IMR-90 (cell line): ENCODE data around the gene CACNA2D1.

Experiments used
- BHLHE40 ChIP-seq: fragments of 150-350 bp; IDR thresholded peaks from 2 replicates; pipeline ENCODE4 v1.6.1; 2016; ENCODE audit warnings: mild to moderate bottlenecking, low read depth, low read length
- CEBPB ChIP-seq: IDR thresholded peaks from 2 replicates; pipeline ENCODE4 v1.6.1; 2012; ENCODE audit warnings: low read depth, low read length, improper control_type of control experiment
- CHD1 ChIP-seq: IDR thresholded peaks from 2 replicates; pipeline ENCODE4 v1.6.1; 2012; ENCODE audit warnings: low read depth, low read length, improper control_type of control experiment
- FOS ChIP-seq: fragments of 150-350 bp; IDR thresholded peaks from 2 replicates; pipeline ENCODE4 v1.6.1; 2016; ENCODE audit warnings: low read depth, low read length
- MAZ ChIP-seq: IDR thresholded peaks from 2 replicates; pipeline ENCODE4 v1.6.1; 2012; ENCODE audit warnings: low read depth, mild to moderate bottlenecking, low read length, improper control_type of control experiment, moderate library complexity, borderline replicate concordance
- POLR2A ChIP-seq: IDR thresholded peaks from 2 replicates; pipeline ENCODE4 v1.6.1; 2012; ENCODE audit warnings: mild to moderate bottlenecking, low read depth, low read length
- RAD21 ChIP-seq: IDR thresholded peaks from 2 replicates; pipeline ENCODE4 v1.6.1; 2012; ENCODE audit warnings: low read length, improper control_type of control experiment
- RCOR1 ChIP-seq: IDR thresholded peaks from 2 replicates; pipeline ENCODE4 v1.6.1; 2012; ENCODE audit warnings: mild to moderate bottlenecking, low read length, improper control_type of control experiment; ENCODE audit not compliant: insufficient replicate concordance
- RFX5 ChIP-seq: IDR thresholded peaks from 2 replicates; pipeline ENCODE4 v1.8.0; 2012; ENCODE audit warnings: low read depth, mild to moderate bottlenecking, low read length, moderate library complexity
- TF ChIP-seq, protein P1 (sequence below): conservative IDR thresholded peaks from 2 replicates; pipeline ENCODE4 v1.5.1; 2012; ENCODE audit warnings: mild to moderate bottlenecking, low read depth, low read length, improper control_type of control experiment
- TF ChIP-seq, protein P2 (sequence below): fragments of 150-350 bp; IDR thresholded peaks from 2 replicates; pipeline ENCODE4 v1.6.1; 2017; ENCODE audit warnings: mild to moderate bottlenecking, antibody characterized with exemption, low read length, low read depth

DNA sequence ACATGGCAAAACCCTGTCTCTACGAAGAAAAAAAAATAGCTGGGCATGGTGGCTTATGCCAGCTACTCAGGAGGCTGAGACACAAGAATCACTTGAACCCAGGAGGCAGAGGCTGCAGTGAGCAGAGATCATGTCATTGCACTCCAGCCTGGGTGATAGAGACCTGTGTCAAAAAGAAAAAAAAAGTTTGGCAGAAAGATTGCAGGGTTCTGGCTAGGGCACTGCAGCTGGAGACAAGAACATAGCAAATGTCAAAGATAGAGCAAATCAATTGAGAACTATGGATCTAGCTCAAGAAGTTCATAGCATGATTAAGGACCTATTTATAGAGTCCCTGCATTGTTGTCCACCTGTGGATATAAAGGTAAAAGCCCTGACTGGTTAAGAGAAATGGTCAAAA is 79.5 kb downstream of the CACNA2D1 start:
- TF ChIP-seq, protein P1, sequence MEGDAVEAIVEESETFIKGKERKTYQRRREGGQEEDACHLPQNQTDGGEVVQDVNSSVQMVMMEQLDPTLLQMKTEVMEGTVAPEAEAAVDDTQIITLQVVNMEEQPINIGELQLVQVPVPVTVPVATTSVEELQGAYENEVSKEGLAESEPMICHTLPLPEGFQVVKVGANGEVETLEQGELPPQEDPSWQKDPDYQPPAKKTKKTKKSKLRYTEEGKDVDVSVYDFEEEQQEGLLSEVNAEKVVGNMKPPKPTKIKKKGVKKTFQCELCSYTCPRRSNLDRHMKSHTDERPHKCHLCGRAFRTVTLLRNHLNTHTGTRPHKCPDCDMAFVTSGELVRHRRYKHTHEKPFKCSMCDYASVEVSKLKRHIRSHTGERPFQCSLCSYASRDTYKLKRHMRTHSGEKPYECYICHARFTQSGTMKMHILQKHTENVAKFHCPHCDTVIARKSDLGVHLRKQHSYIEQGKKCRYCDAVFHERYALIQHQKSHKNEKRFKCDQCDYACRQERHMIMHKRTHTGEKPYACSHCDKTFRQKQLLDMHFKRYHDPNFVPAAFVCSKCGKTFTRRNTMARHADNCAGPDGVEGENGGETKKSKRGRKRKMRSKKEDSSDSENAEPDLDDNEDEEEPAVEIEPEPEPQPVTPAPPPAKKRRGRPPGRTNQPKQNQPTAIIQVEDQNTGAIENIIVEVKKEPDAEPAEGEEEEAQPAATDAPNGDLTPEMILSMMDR, result no peak
- TF ChIP-seq, protein P2, sequence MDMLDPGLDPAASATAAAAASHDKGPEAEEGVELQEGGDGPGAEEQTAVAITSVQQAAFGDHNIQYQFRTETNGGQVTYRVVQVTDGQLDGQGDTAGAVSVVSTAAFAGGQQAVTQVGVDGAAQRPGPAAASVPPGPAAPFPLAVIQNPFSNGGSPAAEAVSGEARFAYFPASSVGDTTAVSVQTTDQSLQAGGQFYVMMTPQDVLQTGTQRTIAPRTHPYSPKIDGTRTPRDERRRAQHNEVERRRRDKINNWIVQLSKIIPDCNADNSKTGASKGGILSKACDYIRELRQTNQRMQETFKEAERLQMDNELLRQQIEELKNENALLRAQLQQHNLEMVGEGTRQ, result no peak
- TF ChIP-seq BHLHE40 (no peak), CEBPB (no peak), FOS (no peak), POLR2A (no peak), RCOR1 (no peak), CHD1 (no peak), RFX5 (no peak), RAD21 (no peak), MAZ (no peak)
